Mammary epithelial cell (primary cell): ENCODE results near the gene EIF2AK3.

Experiments used
- CTCF ChIP-seq, 2 donors: IDR thresholded peaks in 1 of 2; conservative IDR thresholded peaks in 1 of 2; 2 replicates each; pipeline ENCODE4 v1.5.1; 2011 to 2012; ENCODE audit warnings: inconsistent platforms in 2 of 2, low read length in 2 of 2, mild to moderate bottlenecking in 2 of 2, control low read depth in 1 of 2, low read depth in 1 of 2; ENCODE audit not compliant: insufficient read depth in 1 of 2; ENCODE audit errors: extremely low read depth in 1 of 2
- EZH2 ChIP-seq: IDR thresholded peaks from 2 replicates; pipeline ENCODE4 v1.6.1; 2012; ENCODE audit warnings: low read length, inconsistent platforms, borderline replicate concordance

GRCh38 chr2:88585969-88586368 lies 41.3 kb downstream of the EIF2AK3 start:
- no peak for TF ChIP-seq CTCF (conservative IDR thresholded peaks at IDR 0.05 in 1 of 2, IDR thresholded peaks at IDR 0.05 in 1 of 2; ENCODE audit: extremely low read depth in 1 of 2, insufficient read depth in 1 of 2, low read depth in 1 of 2, low read length in 2 of 2)
- TF ChIP-seq EZH2 = no peak
